Measurements from ENCODE around the gene FHIT. TPM values are rescaled to one million over a fixed set of nuclear protein-coding genes. Genes with fewer than 3 reads are reported as not detected.

FHIT gene
- total RNA-seq, 2 experiments from 2014 or later = 9.6 to 9.7 TPM

DNA sequence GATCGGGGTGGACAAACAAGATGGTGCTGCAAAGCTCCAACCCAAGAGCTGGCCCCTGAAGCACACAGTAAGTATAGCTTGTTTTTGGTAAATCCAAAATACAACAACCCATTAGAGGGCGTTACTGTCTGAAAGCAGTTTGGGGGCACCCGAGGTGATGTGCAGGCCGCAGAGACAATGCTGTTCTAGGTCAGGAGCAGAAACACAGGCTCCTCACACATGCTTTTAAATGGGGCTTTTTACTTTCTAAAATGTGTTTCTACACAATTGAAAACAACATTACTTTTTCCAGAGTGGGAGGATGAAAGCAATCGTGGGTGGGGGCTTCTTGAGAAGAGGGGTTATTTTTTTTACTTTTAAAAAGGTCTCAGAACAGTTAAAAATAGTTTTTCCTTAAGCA is 1172.2 kb downstream of the FHIT start:
- Mint-ChIP-seq H3K36me3 (ENCODE audit: low read depth) (peaks cover 9% of the 10 kb centered on the region), H3K27me3 (no peaks in the 10 kb centered on the region), H3K27ac (peak overlapping the region; percentile 78), H3K9me3 (peaks cover 7% of the 10 kb centered on the region), H3K4me3 (peak overlapping the region; percentile 61), H3K4me1 (peaks cover 40% of the 10 kb centered on the region)
- DNase-seq = peak; percentile 36
- CTCF ChIA-PET = no interaction called here
- POLR2A ChIA-PET = interaction anchor here (1.1 to 2.7 kb wide), 7 partner anchors 14 to 68 kb away, joined by 3 to 12 read pairs (median 6); no protein-coding TSS in a partner anchor

DNA sequence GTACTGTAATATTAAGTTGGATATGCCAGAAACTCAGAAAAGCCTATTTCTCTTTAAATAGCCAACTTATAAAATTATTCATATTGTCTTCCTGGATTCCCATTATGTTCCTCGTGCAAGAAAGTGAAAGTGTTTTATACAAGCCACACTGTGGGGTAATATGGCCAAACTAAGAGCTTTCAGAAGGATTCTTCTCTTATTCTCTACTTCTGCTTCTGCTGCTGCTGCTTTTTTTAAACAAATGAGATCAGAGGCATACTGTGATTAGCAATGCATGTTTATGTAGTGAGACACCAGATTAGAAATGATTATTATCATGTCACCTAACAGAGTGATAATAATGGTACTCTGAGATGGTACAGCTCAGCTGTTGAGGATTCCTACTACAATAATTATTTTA is 1174.9 kb downstream of the FHIT start:
- H3K4me1 Mint-ChIP-seq = peaks cover 33% of the 10 kb centered on the region
- H3K27me3 Mint-ChIP-seq = no peaks in the 10 kb centered on the region
- no peak for DNase-seq
- POLR2A ChIA-PET = interaction anchor here (1.1 to 2.0 kb wide), 4 partner anchors 10 to 59 kb away, joined by 3 to 9 read pairs (median 4); no protein-coding TSS in a partner anchor
- peaks cover 10% of the 10 kb centered on the region for H3K36me3 Mint-ChIP-seq (ENCODE audit: low read depth)
- CTCF ChIA-PET = no interaction called here
- H3K27ac Mint-ChIP-seq = no peak overlapping the region
- H3K9me3 Mint-ChIP-seq = peaks cover 3% of the 10 kb centered on the region
- peak overlapping the region; percentile 49 for H3K4me3 Mint-ChIP-seq

DNA sequence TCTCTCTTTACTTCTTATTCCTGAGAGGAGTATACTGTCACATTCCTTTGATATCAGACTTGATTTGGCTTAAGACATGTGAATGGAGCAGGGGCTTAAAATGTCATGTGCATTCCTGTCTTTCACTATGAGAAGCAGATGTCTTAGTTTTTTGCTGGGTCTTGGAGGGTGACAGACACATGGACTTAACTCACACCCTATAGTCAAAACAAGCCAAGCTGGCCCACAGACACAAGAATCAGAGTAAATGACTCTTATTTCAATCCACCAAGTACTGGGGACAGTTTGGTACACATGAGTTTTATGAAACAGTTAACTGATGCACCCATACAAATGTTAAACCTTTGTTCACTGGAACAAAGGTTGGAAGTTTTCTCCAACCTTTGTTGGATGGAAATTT is 1177.3 kb downstream of the FHIT start:
- Mint-ChIP-seq H3K27me3 (no peaks in the 10 kb centered on the region), H3K36me3 (ENCODE audit: low read depth) (peaks cover 17% of the 10 kb centered on the region), H3K27ac (no peak overlapping the region), H3K4me3 (no peak overlapping the region), H3K4me1 (peaks cover 19% of the 10 kb centered on the region), H3K9me3 (peaks cover 7% of the 10 kb centered on the region)
- ChIA-PET CTCF (no interaction called here), POLR2A (interaction anchor here (0.9 to 2.0 kb wide), 3 partner anchors 11 to 56 kb away, joined by 3 to 5 read pairs (median 4); no protein-coding TSS in a partner anchor)
- no peak for DNase-seq

- H3K9me3 Mint-ChIP-seq = peaks cover 5% of the 10 kb centered on the region
- H3K36me3 Mint-ChIP-seq (ENCODE audit: low read depth) = peaks cover 17% of the 10 kb centered on the region
- peaks cover 17% of the 10 kb centered on the region for H3K4me1 Mint-ChIP-seq
- no peak overlapping the region for H3K27ac Mint-ChIP-seq
- H3K27me3 Mint-ChIP-seq = no peaks in the 10 kb centered on the region
- no peak overlapping the region for H3K4me3 Mint-ChIP-seq
- ChIA-PET CTCF (no interaction called here), POLR2A (interaction anchor here (0.9 to 2.0 kb wide), 3 partner anchors 10 to 55 kb away, joined by 3 to 5 read pairs (median 4); no protein-coding TSS in a partner anchor)
- no peak for DNase-seq
These were observed 1178.0 kb downstream of the FHIT start for GRCh38 chr3:60073228-60073627.

GRCh38 chr3:60070366-60070765 is 1180.9 kb downstream of the FHIT start:
- no peak for DNase-seq
- Mint-ChIP-seq H3K27ac (no peak overlapping the region), H3K4me1 (peaks cover 26% of the 10 kb centered on the region), H3K36me3 (ENCODE audit: low read depth) (peaks cover 19% of the 10 kb centered on the region), H3K9me3 (peaks cover 10% of the 10 kb centered on the region), H3K4me3 (no peak overlapping the region), H3K27me3 (no peaks in the 10 kb centered on the region)
- ChIA-PET CTCF (no interaction called here), POLR2A (no interaction called here)

DNA sequence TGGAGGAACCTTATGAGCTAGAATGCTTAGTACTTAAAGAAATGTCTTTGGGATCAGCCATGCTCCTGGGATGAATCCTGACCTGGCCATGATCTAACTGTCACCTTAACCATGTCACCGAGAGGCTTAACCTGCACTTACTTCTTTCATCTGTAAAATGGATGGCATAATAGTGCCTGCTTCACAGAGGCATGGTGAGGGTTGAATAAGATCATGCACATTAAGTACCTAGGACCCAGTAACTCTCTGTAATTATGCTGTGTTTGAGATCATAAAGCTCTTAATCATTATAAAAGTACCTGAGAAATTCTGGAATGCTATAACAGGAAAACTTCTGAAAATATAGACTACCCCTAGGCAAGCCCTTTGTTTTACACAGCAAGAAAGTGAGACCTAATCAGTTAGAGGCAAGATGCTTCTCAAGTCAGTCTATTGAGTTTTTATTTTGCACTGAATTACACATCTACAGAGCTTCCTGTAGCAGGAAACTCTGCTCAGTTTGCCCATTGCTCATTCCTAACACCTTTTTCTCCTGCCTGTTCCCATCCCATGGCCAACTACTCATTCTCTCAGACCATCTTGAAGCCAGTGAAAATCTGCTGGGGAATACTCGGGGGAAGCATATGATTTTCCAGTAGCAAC is 1185.9 kb downstream of the FHIT start:
- Mint-ChIP-seq H3K27me3 (no peaks in the 10 kb centered on the region), H3K36me3 (ENCODE audit: low read depth) (peaks cover 8% of the 10 kb centered on the region), H3K9me3 (peaks cover 7% of the 10 kb centered on the region), H3K4me3 (no peak overlapping the region), H3K27ac (peak overlapping the region; percentile 71), H3K4me1 (peaks cover 41% of the 10 kb centered on the region)
- ChIA-PET POLR2A (interaction anchor here (1.9 to 2.0 kb wide), 2 partner anchors 10 to 14 kb away, joined by 7 to 9 read pairs; no protein-coding TSS in a partner anchor), CTCF (no interaction called here)
- DNase-seq = no peak

GRCh38 chr3:60064210-60065178 is 1186.8 kb downstream of the FHIT start:
- Mint-ChIP-seq H3K4me1 (peaks cover 41% of the 10 kb centered on the region), H3K9me3 (peaks cover 7% of the 10 kb centered on the region), H3K27ac (peak overlapping the region; percentile 4), H3K4me3 (no peak overlapping the region), H3K27me3 (no peaks in the 10 kb centered on the region), H3K36me3 (ENCODE audit: low read depth) (peaks cover 7% of the 10 kb centered on the region)
- ChIA-PET CTCF (no interaction called here), POLR2A (interaction anchor here (0.8 to 2.0 kb wide), 3 partner anchors 9 to 53 kb away, joined by 3 to 9 read pairs (median 7); no protein-coding TSS in a partner anchor)
- no peak for DNase-seq

GRCh38 chr3:60056404-60056803 is 1194.8 kb downstream of the FHIT start:
- H3K9me3 Mint-ChIP-seq = peaks cover 13% of the 10 kb centered on the region
- H3K4me1 Mint-ChIP-seq = peaks cover 60% of the 10 kb centered on the region
- no peaks in the 10 kb centered on the region for H3K27me3 Mint-ChIP-seq
- DNase-seq = no peak
- peaks cover 29% of the 10 kb centered on the region for H3K36me3 Mint-ChIP-seq (ENCODE audit: low read depth)
- peak overlapping the region; percentile 9 for H3K4me3 Mint-ChIP-seq
- peak overlapping the region; percentile 74 for H3K27ac Mint-ChIP-seq
- ChIA-PET CTCF (interaction anchor here (1.1 to 1.3 kb wide), 2 partner anchors 18 to 19 kb away, joined by 3 to 4 read pairs; no protein-coding TSS in a partner anchor), POLR2A (interaction anchor here (1.3 to 3.0 kb wide), 5 partner anchors 9 to 46 kb away, joined by 5 to 9 read pairs (median 9); no protein-coding TSS in a partner anchor)

- ChIA-PET CTCF (interaction anchor here (1.1 kb wide), 1 partner anchor 19 kb away, joined by 4 read pairs; no protein-coding TSS in a partner anchor), POLR2A (interaction anchor here (0.8 to 3.0 kb wide), 6 partner anchors 9 to 45 kb away, joined by 3 to 9 read pairs (median 8); no protein-coding TSS in a partner anchor)
- H3K9me3 Mint-ChIP-seq = peaks cover 15% of the 10 kb centered on the region
- no peak for DNase-seq
- peak overlapping the region; percentile 74 for H3K27ac Mint-ChIP-seq
- peaks cover 60% of the 10 kb centered on the region for H3K4me1 Mint-ChIP-seq
- peaks cover 31% of the 10 kb centered on the region for H3K36me3 Mint-ChIP-seq (ENCODE audit: low read depth)
- H3K4me3 Mint-ChIP-seq = no peak overlapping the region
- H3K27me3 Mint-ChIP-seq = no peaks in the 10 kb centered on the region
These were observed 1195.5 kb downstream of the FHIT start for GRCh38 chr3:60055765-60056164.

GRCh38 chr3:60053526-60054265 is 1197.6 kb downstream of the FHIT start:
- Mint-ChIP-seq H3K36me3 (ENCODE audit: low read depth) (peaks cover 26% of the 10 kb centered on the region), H3K27me3 (no peaks in the 10 kb centered on the region), H3K9me3 (peaks cover 15% of the 10 kb centered on the region), H3K27ac (peak overlapping the region; percentile 55), H3K4me1 (peaks cover 65% of the 10 kb centered on the region), H3K4me3 (peak overlapping the region; percentile 3)
- DNase-seq = no peak
- POLR2A ChIA-PET = interaction anchor here (1.0 to 3.0 kb wide), 2 partner anchors 11 to 25 kb away, joined by 3 to 9 read pairs; no protein-coding TSS in a partner anchor
- CTCF ChIA-PET = no interaction called here

GRCh38 chr3:60048447-60048848 is 1202.8 kb downstream of the FHIT start:
- no peaks in the 10 kb centered on the region for H3K27me3 Mint-ChIP-seq
- peak overlapping the region; percentile 43 for H3K4me3 Mint-ChIP-seq
- H3K9me3 Mint-ChIP-seq = peaks cover 21% of the 10 kb centered on the region
- DNase-seq = peak; percentile 53
- H3K36me3 Mint-ChIP-seq (ENCODE audit: low read depth) = peaks cover 31% of the 10 kb centered on the region
- CTCF ChIA-PET = no interaction called here
- POLR2A ChIA-PET = interaction anchor here (1.0 to 1.6 kb wide), 6 partner anchors 9 to 141 kb away, joined by 3 to 6 read pairs (median 4); no protein-coding TSS in a partner anchor
- H3K4me1 Mint-ChIP-seq = peaks cover 54% of the 10 kb centered on the region
- H3K27ac Mint-ChIP-seq = peak overlapping the region; percentile 81
